WTC11 (cell line): ENCODE data around the gene ADARB2. TPM values are rescaled to one million over a fixed set of nuclear protein-coding genes. Genes with fewer than 3 reads are reported as not detected.
A peak's percentile ranks its signal among the peaks of the same experiment; 100 is the strongest.

Experiments used
- ATAC-seq: fragments of 200-7000 bp; cut with Tn5 transposase; 2 replicates; pipeline ENCODE4 v1.10.0; 2021; ENCODE audit warnings: mild to moderate bottlenecking, moderate library complexity
- CTCF ChIA-PET: fragments of 300-600 bp; sonication (Branson Sonifier 250); formaldehyde crosslinking; loops from one replicate; lab custom pipeline; 2021; ENCODE audit warnings: antibody characterized with exemption; lab: Charles Lee
- POLR2A ChIA-PET: fragments of 350-600 bp; sonication (Branson Sonifier 250); formaldehyde crosslinking; loops from one replicate; lab custom pipeline; 2021; ENCODE audit warnings: antibody characterized with exemption; lab: Charles Lee
- DNase-seq: peaks from one replicate; pipeline ENCODE4 v3.0.0; 2021; ENCODE audit warnings: low spot score
- H3K27ac Mint-ChIP-seq: 2 replicates; pipeline ENCODE4 v1.8.0; 2021; ENCODE audit warnings: mixed read lengths
- H3K27me3 Mint-ChIP-seq: 2 replicates; pipeline ENCODE4 v1.8.0; 2021; ENCODE audit warnings: low read depth, mild to moderate bottlenecking, moderate library complexity, mixed read lengths
- H3K36me3 Mint-ChIP-seq: 2 replicates; pipeline ENCODE4 v1.8.0; 2021; ENCODE audit warnings: mixed read lengths
- H3K4me1 Mint-ChIP-seq: 2 replicates; pipeline ENCODE4 v1.8.0; 2022; ENCODE audit warnings: mixed read lengths
- H3K4me3 Mint-ChIP-seq: 2 replicates; pipeline ENCODE4 v1.8.0; 2021; ENCODE audit warnings: mild to moderate bottlenecking, moderate library complexity, mixed read lengths
- H3K9me3 Mint-ChIP-seq: 2 replicates; pipeline ENCODE4 v1.8.0; 2021; ENCODE audit warnings: mixed read lengths
- AR ChIP-seq: fragments of 250-450 bp; sonication (Bioruptor Pico); IDR thresholded peaks from 2 replicates; pipeline ENCODE4 v1.9.0; 2021; ENCODE audit warnings: mild to moderate bottlenecking
- CTCF ChIP-seq: fragments of 200-600 bp; IDR thresholded peaks from 2 replicates; pipeline ENCODE4 v1.8.0; 2022; ENCODE audit warnings: antibody characterized with exemption
- E2F5 ChIP-seq: sonication (generic); formaldehyde crosslinking; IDR thresholded peaks from 2 replicates; pipeline ENCODE4 v1.8.1; 2022; ENCODE audit warnings: mild to moderate bottlenecking, moderate library complexity, missing genetic modification reagents
- FOXP1 ChIP-seq: sonication (generic); formaldehyde crosslinking; IDR thresholded peaks from 2 replicates; pipeline ENCODE4 v1.8.0; 2022; ENCODE audit warnings: missing genetic modification reagents, mild to moderate bottlenecking, moderate library complexity, borderline replicate concordance
- HMGA2 ChIP-seq: fragments of 250-450 bp; sonication (Bioruptor Pico); IDR thresholded peaks from 2 replicates; pipeline ENCODE4 v1.4.0; 2021; ENCODE audit warnings: mild to moderate bottlenecking, moderate library complexity
- IRF1 ChIP-seq: sonication (generic); formaldehyde crosslinking; IDR thresholded peaks from 2 replicates; pipeline ENCODE4 v1.8.0; 2023; ENCODE audit warnings: missing genetic modification reagents
- JUN ChIP-seq: sonication (generic); formaldehyde crosslinking; IDR thresholded peaks from 2 replicates; pipeline ENCODE4 v1.8.0; 2023; ENCODE audit warnings: mild to moderate bottlenecking, missing genetic modification reagents
- MYBL2 ChIP-seq: sonication (generic); formaldehyde crosslinking; IDR thresholded peaks from 2 replicates; pipeline ENCODE4 v1.8.1; 2023; ENCODE audit warnings: mild to moderate bottlenecking, moderate library complexity, missing genetic modification reagents
- NR3C1 ChIP-seq: sonication (generic); formaldehyde crosslinking; conservative IDR thresholded peaks from 2 replicates; pipeline ENCODE4 v1.8.1; 2023; ENCODE audit warnings: low read depth, mild to moderate bottlenecking, missing genetic modification reagents
- PRRX2 ChIP-seq: fragments of 250-450 bp; sonication (Bioruptor Pico); IDR thresholded peaks from 2 replicates; pipeline ENCODE4 v1.8.0; 2021; ENCODE audit warnings: mild to moderate bottlenecking
- TEAD4 ChIP-seq: sonication (generic); formaldehyde crosslinking; IDR thresholded peaks from 2 replicates; pipeline ENCODE4 v1.8.0; 2022; ENCODE audit warnings: mild to moderate bottlenecking, missing genetic modification reagents
- TP53 ChIP-seq: sonication (generic); formaldehyde crosslinking; IDR thresholded peaks from 2 replicates; pipeline ENCODE4 v1.8.1; 2023; ENCODE audit warnings: mild to moderate bottlenecking, missing genetic modification reagents
- ZNF263 ChIP-seq: sonication (generic); formaldehyde crosslinking; IDR thresholded peaks from 2 replicates; pipeline ENCODE4 v1.8.1; 2022; ENCODE audit warnings: low read depth, mild to moderate bottlenecking, moderate library complexity, missing genetic modification reagents
- ZNF416 ChIP-seq: fragments of 250-450 bp; sonication (Bioruptor Pico); IDR thresholded peaks from 2 replicates; pipeline ENCODE4 v1.9.0; 2021; ENCODE audit warnings: mild to moderate bottlenecking, inconsistent platforms
- total RNA-seq: library from RNA; stranded (reverse); gene quantifications from 3 replicates; pipeline ENCODE4 v1.2.3, GENCODE V29; 2021
- TF ChIP-seq, protein P1 (sequence below): sonication (generic); formaldehyde crosslinking; IDR thresholded peaks from 2 replicates; pipeline ENCODE4 v1.8.1; 2022; ENCODE audit warnings: low read depth, mild to moderate bottlenecking, moderate library complexity, missing genetic modification reagents, borderline replicate concordance
- TF ChIP-seq, protein P2 (sequence below): sonication (generic); formaldehyde crosslinking; IDR thresholded peaks from 2 replicates; pipeline ENCODE4 v1.8.1; 2023; ENCODE audit warnings: mild to moderate bottlenecking, moderate library complexity, missing genetic modification reagents

The ADARB2 gene
- total RNA-seq, 1 experiment from 2014 or later = 3.7 TPM

GRCh38 chr10:1561731-1562337 lies 175.5 kb downstream of the ADARB2 start:
- H3K9me3 Mint-ChIP-seq = no peaks in the 10 kb centered on the region
- TF ChIP-seq HMGA2 (CRISPR knock-in tag) (no peak), E2F5 (CRISPR knock-in tag) (no peak)
- TF ChIP-seq, all 79 proteins: peak for 0
- no peaks in the 10 kb centered on the region for H3K36me3 Mint-ChIP-seq
- POLR2A ChIA-PET = no interaction called here
- CTCF ChIA-PET = interaction anchor here (1.4 kb wide), 1 partner anchor 141 kb away, joined by 3 read pairs; no protein-coding TSS in a partner anchor
- H3K4me1 Mint-ChIP-seq = no peaks in the 10 kb centered on the region
- no peak for ATAC-seq
- peaks cover 6% of the 10 kb centered on the region for H3K27me3 Mint-ChIP-seq
- 0 out of 2 replicates have a peak overlapping the region, but pooled peaks have one; percentile 16 for H3K27ac Mint-ChIP-seq
- no peak for DNase-seq
- no peak overlapping the region for H3K4me3 Mint-ChIP-seq

DNA sequence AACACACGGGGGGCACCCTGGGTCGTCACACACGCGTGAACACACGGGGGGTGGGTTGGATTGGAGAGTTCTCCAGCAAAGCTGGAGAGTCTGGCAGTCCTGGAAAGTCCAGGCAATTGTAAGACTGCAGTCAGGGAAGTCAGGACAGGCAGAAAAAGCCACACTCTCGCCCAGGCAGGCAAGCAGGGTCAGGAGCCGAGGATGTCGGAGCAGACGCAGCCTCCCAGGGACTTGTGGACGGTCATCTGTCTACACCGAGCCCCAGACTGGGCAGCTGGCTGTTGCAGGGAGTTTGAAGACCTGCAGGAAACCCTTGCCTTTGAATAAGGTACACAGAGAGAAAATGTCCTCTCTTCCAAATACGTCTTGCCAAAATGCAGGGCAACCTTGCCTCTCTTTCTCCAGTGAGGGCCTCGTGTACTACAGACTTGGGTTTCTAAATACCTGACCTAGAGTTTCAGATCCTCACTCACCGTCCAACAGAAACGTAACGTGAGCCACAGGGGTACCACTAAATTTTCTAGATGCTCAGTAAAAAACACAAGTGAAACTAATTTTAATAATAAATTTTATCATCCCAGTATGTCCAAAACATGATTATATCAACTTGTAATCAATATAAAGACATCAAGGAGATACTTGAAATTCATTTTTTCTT lies 176.7 kb downstream of the ADARB2 start:
- no peaks in the 10 kb centered on the region for H3K36me3 Mint-ChIP-seq
- ChIA-PET POLR2A (no interaction called here), CTCF (interaction anchor here (1.4 kb wide), 1 partner anchor 140 kb away, joined by 3 read pairs; no protein-coding TSS in a partner anchor)
- peaks cover 3% of the 10 kb centered on the region for H3K27me3 Mint-ChIP-seq
- no peaks in the 10 kb centered on the region for H3K9me3 Mint-ChIP-seq
- no peaks in the 10 kb centered on the region for H3K4me1 Mint-ChIP-seq
- H3K4me3 Mint-ChIP-seq = no peak overlapping the region
- ATAC-seq (no peak), DNase-seq (no peak)
- no peak overlapping the region for H3K27ac Mint-ChIP-seq
- TF ChIP-seq ZNF416 (CRISPR knock-in tag) (no peak), FOXP1 (no peak), PRRX2 (CRISPR knock-in tag) (no peak), IRF1 (CRISPR knock-in tag) (no peak), NR3C1 (no peak), MYBL2 (no peak), AR (CRISPR knock-in tag) (no peak), CTCF (no peak), ZNF263 (CRISPR knock-in tag) (no peak), TEAD4 (CRISPR knock-in tag) (no peak), JUN (CRISPR knock-in tag) (no peak), TP53 (CRISPR knock-in tag) (no peak)
- TF ChIP-seq, protein P1, sequence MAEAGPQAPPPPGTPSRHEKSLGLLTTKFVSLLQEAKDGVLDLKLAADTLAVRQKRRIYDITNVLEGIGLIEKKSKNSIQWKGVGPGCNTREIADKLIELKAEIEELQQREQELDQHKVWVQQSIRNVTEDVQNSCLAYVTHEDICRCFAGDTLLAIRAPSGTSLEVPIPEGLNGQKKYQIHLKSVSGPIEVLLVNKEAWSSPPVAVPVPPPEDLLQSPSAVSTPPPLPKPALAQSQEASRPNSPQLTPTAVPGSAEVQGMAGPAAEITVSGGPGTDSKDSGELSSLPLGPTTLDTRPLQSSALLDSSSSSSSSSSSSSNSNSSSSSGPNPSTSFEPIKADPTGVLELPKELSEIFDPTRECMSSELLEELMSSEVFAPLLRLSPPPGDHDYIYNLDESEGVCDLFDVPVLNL (CRISPR knock-in tag) = no peak
- TF ChIP-seq, protein P2, sequence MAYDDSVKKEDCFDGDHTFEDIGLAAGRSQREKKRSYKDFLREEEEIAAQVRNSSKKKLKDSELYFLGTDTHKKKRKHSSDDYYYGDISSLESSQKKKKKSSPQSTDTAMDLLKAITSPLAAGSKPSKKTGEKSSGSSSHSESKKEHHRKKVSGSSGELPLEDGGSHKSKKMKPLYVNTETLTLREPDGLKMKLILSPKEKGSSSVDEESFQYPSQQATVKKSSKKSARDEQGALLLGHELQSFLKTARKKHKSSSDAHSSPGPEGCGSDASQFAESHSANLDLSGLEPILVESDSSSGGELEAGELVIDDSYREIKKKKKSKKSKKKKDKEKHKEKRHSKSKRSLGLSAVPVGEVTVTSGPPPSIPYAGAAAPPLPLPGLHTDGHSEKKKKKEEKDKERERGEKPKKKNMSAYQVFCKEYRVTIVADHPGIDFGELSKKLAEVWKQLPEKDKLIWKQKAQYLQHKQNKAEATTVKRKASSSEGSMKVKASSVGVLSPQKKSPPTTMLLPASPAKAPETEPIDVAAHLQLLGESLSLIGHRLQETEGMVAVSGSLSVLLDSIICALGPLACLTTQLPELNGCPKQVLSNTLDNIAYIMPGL (CRISPR knock-in tag) = no peak
